ENCODE data around the gene INPP5A. TPM values are rescaled to one million over a fixed set of nuclear protein-coding genes. Genes with fewer than 3 reads are reported as not detected.

INPP5A gene
- total RNA-seq, 1 experiment from 2014 or later, result 12.3 TPM

GRCh38 chr10:132600416-132600815 is 62.8 kb downstream of the INPP5A start:
- CTCF ChIA-PET, result no interaction called here
- Histone ChIP-seq H3K27me3 (ENCODE audit: insufficient read depth, low read length) (no peaks in the 10 kb centered on the region), H3K9ac (ENCODE audit: low read length) (no peak overlapping the region), H3K4me3 (replicated peaks in 1 of 2; ENCODE audit: low read depth in 1 of 2, low read length in 2 of 2) (no peak overlapping the region), H3K36me3 (ENCODE audit: control insufficient read depth in 1 of 2, insufficient read depth in 2 of 2, low read length in 2 of 2) (no peaks in the 10 kb centered on the region), H3K9me3 (ENCODE audit: control insufficient read depth in 1 of 2, insufficient read depth in 1 of 2, low read depth in 1 of 2, low read length in 2 of 2) (no peaks in the 10 kb centered on the region), H3K4me2 (ENCODE audit: low read length) (no peak overlapping the region), H2AFZ (ENCODE audit: low read depth, low read length, poor library complexity, severe bottlenecking) (no peak overlapping the region), H3K79me2 (ENCODE audit: insufficient read depth, low read length) (no peaks in the 10 kb centered on the region), H3K9me2 (ENCODE audit: insufficient read depth) (no peaks in the 10 kb centered on the region), H4K20me1 (ENCODE audit: insufficient read depth) (no peaks in the 10 kb centered on the region), H3K4me1 (ENCODE audit: control insufficient read depth in 1 of 2, insufficient read depth in 2 of 2, low read length in 2 of 2) (no peaks in the 10 kb centered on the region), H3K27ac (ENCODE audit: low read depth, low read length) (no peak overlapping the region)
- no TSS peak for BruUV-seq (replicated peaks)
- ATAC-seq (no peak), DNase-seq (ENCODE audit: low read depth, low spot score) (no peak)
- TF ChIP-seq RAD21 (IDR thresholded peaks at IDR 0.05; ENCODE audit: low read depth) (no peak), POLR2AphosphoS5 (IDR thresholded peaks at IDR 0.05; ENCODE audit: low read depth, low read length) (no peak), EZH2 (IDR thresholded peaks at IDR 0.05) (no peak), EZH2phosphoT487 (IDR thresholded peaks at IDR 0.05; ENCODE audit: borderline replicate concordance) (no peak), FOSL1 (IDR thresholded peaks at IDR 0.05; ENCODE audit: low read depth) (no peak), ZFX (IDR thresholded peaks at IDR 0.05) (no peak), TCF7L2 (IDR thresholded peaks at IDR 0.05; ENCODE audit: borderline replicate concordance, extremely low read depth, insufficient read depth, insufficient read length) (no peak), ELF1 (IDR thresholded peaks at IDR 0.05; ENCODE audit: borderline replicate concordance, low read depth) (no peak)
- RAD21 ChIA-PET (ENCODE audit: low non-redundant PET in 1 of 2, low total read pairs in 2 of 2, uncharacterized antibody in 2 of 2, unreplicated experiment in 2 of 2), result no interaction called here
- POLR2A ChIA-PET, result no interaction called here
- intact Hi-C loops (cut with micrococcal nuclease), result no loop called here

- RAD21 ChIA-PET (ENCODE audit: low non-redundant PET in 1 of 2, low total read pairs in 2 of 2, uncharacterized antibody in 2 of 2, unreplicated experiment in 2 of 2), result no interaction called here
- intact Hi-C loops (cut with micrococcal nuclease), result no loop called here
- H3K9me2 ChIP-seq (ENCODE audit: insufficient read depth), result no peaks in the 10 kb centered on the region
- TF ChIP-seq SRF (IDR thresholded peaks at IDR 0.05; ENCODE audit: low read depth), result no peak
- no peak for TF ChIP-seq EZH2phosphoT487 (IDR thresholded peaks at IDR 0.05; ENCODE audit: borderline replicate concordance)
- no peak for TF ChIP-seq ZBTB33 (IDR thresholded peaks at IDR 0.05; ENCODE audit: extremely low read depth, insufficient replicate concordance, low read length)
- no peak for TF ChIP-seq EZH2 (IDR thresholded peaks at IDR 0.05)
- TF ChIP-seq JUND (IDR thresholded peaks at IDR 0.05), result no peak
- TF ChIP-seq ZNF274 (IDR thresholded peaks at IDR 0.05; ENCODE audit: low read depth, low read length), result no peak
- no peak for TF ChIP-seq ELF1 (IDR thresholded peaks at IDR 0.05; ENCODE audit: borderline replicate concordance, low read depth)
- TF ChIP-seq CBX3 (IDR thresholded peaks at IDR 0.05; ENCODE audit: low read depth), result no peak
- no peak for TF ChIP-seq CEBPB (IDR thresholded peaks at IDR 0.05; ENCODE audit: low read depth)
- TF ChIP-seq CTCF (IDR thresholded peaks at IDR 0.05 in 2 of 3, conservative IDR thresholded peaks at IDR 0.05 in 1 of 3; ENCODE audit: borderline replicate concordance in 1 of 3, insufficient read depth in 1 of 3, low read depth in 2 of 3, low read length in 2 of 3), result no peak
- TF ChIP-seq FOSL1 (IDR thresholded peaks at IDR 0.05; ENCODE audit: low read depth), result no peak
- no peak for TF ChIP-seq ATF3 (IDR thresholded peaks at IDR 0.05)
- no peak for TF ChIP-seq POLR2A (IDR thresholded peaks at IDR 0.05; ENCODE audit: borderline replicate concordance, extremely low read depth, insufficient read depth, insufficient read length)
- TF ChIP-seq YY1 (IDR thresholded peaks at IDR 0.05; ENCODE audit: extremely low read depth, insufficient replicate concordance, low read depth, low read length), result no peak
- TF ChIP-seq TCF7L2 (IDR thresholded peaks at IDR 0.05; ENCODE audit: borderline replicate concordance, extremely low read depth, insufficient read depth, insufficient read length), result no peak
- TF ChIP-seq POLR2AphosphoS5 (IDR thresholded peaks at IDR 0.05; ENCODE audit: low read depth, low read length), result no peak
- ATAC-seq (no peak), DNase-seq (ENCODE audit: low read depth, low spot score) (no peak)
- H4K20me1 ChIP-seq (ENCODE audit: insufficient read depth), result no peaks in the 10 kb centered on the region
- CTCF ChIA-PET, result no interaction called here
- no peaks in the 10 kb centered on the region for H3K27me3 ChIP-seq (ENCODE audit: insufficient read depth, low read length)
- no peak overlapping the region for H3K4me3 ChIP-seq (replicated peaks in 1 of 2; ENCODE audit: low read depth in 1 of 2, low read length in 2 of 2)
- BruUV-seq (replicated peaks), result no TSS peak
- H3K36me3 ChIP-seq (ENCODE audit: control insufficient read depth in 1 of 2, insufficient read depth in 2 of 2, low read length in 2 of 2), result no peaks in the 10 kb centered on the region
- no peak overlapping the region for H2AFZ ChIP-seq (ENCODE audit: low read depth, low read length, poor library complexity, severe bottlenecking)
- H3K27ac ChIP-seq (ENCODE audit: low read depth, low read length), result no peak overlapping the region
- no peaks in the 10 kb centered on the region for H3K79me2 ChIP-seq (ENCODE audit: insufficient read depth, low read length)
- H3K9me3 ChIP-seq (ENCODE audit: control insufficient read depth in 1 of 2, insufficient read depth in 1 of 2, low read depth in 1 of 2, low read length in 2 of 2), result no peaks in the 10 kb centered on the region
- H3K9ac ChIP-seq (ENCODE audit: low read length), result no peak overlapping the region
- no peak overlapping the region for H3K4me2 ChIP-seq (ENCODE audit: low read length)
- no peaks in the 10 kb centered on the region for H3K4me1 ChIP-seq (ENCODE audit: control insufficient read depth in 1 of 2, insufficient read depth in 2 of 2, low read length in 2 of 2)
- POLR2A ChIA-PET, result no interaction called here
These were observed 64.0 kb downstream of the INPP5A start for GRCh38 chr10:132601567-132601966.
